ENCODE measurements around the gene SLC26A6.

SLC26A6 gene

GRCh38 chr3:48661501-48662144 is 26.4 kb upstream of the SLC26A6 start:
- no peak for DNase-seq

- no peak for DNase-seq
Measured at GRCh38 chr3:48660800-48661400, 25.6 kb upstream of the SLC26A6 start.

GRCh38 chr3:48656841-48657281 is 21.6 kb upstream of the SLC26A6 start:
- no peak for DNase-seq

DNA sequence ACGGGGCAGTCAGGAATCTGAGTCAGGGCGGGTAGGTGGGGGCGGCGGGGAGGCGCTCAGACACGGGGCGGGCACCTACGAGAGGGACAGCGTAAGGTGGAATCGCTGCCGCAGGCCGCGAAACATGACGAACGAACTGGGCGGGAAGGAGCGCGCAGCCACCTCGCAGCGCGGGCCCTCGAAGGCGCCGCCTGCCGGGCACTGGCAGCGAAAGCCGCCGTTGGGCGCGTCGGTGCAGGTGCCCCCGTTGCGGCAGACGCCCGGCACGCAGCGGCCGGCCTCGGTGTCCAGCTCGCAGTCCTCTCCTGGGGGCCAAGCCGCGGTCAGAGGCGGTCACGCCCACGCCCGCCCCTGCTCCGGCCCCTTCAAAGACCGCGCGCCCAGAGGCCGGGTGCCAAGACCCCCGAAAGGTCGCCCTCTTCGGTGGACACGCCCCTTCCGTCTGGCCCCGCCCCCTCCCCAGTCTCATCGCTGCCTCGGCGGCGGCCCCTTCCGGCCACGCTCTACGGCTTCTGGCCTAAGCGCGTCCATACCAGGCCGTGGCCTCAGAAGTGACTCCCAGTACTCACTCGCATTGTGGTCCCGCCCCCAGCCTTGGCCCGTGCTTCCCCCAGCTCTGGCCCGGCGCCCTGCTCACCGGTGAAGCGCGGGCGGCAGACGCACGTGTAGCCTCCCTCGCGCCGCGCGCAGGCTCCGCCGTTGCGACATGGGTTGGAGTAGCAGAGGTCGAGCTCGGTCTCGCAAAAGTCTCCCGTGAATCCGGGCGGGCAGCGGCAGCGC is 21.0 kb upstream of the SLC26A6 start:
- DNase-seq: no peak

- no peak for DNase-seq
Measured at GRCh38 chr3:48655606-48656005, 20.3 kb upstream of the SLC26A6 start.

- no peak for DNase-seq
Measured at GRCh38 chr3:48655063-48655462, 19.8 kb upstream of the SLC26A6 start.

DNA sequence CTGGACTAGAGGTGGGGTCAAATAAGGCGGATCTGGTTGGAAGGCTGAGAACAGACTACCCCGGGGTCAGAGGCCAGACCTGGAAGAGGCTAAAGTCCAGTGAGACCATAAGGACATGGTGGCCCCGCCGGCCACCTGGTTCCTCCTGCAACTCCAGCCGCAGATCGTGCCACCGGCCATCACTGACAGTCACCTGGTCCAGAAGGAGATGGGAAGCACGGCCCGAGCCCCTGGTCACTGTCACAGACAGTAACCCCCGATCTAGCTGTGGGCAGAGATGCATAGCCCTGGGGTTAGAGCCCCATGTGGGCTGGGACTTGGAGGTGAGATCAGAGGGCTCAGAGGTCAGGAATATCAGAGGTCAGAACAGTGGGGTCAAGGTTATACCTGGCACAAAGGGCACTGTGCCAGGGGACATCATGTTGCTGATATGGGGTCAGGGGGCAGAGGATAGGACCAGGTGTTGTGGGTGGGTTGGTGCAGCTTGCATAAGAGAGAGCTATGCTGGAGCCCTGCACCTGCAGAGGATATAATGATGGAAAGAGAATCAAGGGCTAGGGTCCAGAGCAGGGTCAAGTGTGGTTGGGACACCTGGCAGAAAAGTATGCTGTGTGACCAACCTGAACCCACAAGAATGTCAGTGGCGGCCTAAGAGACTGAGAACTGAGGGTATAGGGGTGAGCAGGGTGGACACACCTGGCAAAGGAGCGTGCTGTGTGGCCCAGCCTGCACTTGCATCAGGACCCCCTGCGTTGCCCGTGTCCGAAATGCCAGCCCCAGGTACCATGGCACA is 17.9 kb upstream of the SLC26A6 start:
- no peak for DNase-seq

- DNase-seq: no peak
Measured at GRCh38 chr3:48651771-48652170, 16.5 kb upstream of the SLC26A6 start.

DNA sequence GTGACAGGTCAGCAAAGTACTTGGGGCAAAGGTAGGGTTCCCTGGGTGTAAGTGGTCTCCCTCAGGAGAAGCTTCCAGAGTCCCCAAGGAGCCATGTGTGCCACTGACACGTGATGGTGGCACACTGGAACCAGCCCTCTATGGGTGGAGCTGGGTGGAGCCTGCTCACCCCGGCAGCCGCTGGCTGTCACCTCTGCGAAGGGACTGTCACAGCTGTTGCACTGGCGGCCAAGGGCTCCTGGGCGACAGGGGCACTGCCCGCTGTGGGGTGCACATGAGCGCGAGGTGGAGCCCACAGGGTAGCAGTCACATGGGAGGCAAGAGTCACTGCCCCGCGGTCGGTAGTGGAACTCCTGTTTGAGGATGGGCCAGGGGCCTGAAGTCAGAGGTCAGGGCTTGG is 15.5 kb upstream of the SLC26A6 start:
- DNase-seq: no peak

- no peak for DNase-seq
Measured at GRCh38 chr3:48648188-48648850, 13.1 kb upstream of the SLC26A6 start.

GRCh38 chr3:48647714-48648113 is 12.5 kb upstream of the SLC26A6 start:
- no peak for DNase-seq

DNA sequence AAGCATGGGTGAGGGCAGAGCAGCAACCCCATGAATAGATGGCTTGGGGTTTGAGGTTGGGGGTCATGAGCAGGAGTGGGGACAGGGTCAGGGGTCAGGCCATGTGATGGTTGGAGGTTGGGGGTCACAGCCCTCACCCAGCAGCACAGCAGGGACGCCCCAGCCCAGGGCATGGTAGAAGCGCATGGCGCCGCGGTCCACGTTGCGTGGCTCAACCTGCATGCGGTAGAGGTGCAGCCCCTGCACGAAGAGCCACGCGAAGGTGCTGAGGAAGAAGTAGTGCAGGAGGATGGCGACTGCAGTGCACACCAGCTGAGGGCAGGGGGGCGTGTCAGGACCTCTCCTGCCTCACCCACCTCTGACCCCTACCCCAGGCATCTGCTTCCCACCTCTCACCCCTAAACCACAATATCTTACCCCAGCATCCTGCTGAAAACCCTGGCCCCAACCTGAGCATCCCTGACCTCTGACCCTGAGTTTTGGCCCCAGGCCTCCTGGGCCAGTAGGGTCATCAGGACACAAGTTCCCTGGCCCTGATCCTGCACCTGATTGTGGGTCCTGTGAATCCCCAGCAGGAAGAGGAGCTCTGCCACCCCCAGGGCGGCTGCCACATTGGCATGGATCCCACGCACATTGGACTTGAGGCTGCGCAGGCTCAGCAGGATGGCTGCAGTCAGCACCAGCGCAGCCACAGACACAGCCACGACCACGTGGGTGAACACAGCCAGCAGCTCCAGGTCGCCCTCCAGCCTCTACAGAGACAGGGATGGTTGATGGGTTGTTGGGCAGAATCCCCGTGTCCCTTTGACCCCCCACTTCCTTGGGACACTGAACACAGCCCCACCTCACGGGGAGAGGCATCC is 9.9 kb upstream of the SLC26A6 start:
- DNase-seq: no peak

DNA sequence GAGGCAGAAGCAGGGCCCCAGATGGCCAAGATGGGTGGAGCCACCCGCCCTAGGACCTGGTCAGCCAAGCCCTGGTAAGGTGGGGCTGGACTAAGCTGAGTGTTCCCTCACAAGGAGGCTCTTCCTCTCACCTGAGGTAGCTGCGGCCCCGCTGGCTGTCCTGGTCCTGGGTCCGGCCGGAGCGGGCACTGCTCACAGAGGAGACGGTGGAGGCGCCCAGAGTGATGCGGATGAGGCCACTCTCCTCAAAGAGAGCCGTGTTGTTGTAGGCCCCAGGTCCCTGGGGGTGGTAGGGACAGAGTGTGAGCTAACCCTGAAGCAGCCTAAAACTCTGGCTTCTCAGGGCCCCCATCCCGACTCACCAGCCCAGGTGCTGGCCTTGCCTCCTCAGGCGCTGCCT is 7.3 kb upstream of the SLC26A6 start:
- DNase-seq: no peak

- DNase-seq: no peak
Measured at GRCh38 chr3:48641396-48641795, 6.1 kb upstream of the SLC26A6 start.

- DNase-seq: no peak
Measured at GRCh38 chr3:48639944-48640606, 4.8 kb upstream of the SLC26A6 start.

DNA sequence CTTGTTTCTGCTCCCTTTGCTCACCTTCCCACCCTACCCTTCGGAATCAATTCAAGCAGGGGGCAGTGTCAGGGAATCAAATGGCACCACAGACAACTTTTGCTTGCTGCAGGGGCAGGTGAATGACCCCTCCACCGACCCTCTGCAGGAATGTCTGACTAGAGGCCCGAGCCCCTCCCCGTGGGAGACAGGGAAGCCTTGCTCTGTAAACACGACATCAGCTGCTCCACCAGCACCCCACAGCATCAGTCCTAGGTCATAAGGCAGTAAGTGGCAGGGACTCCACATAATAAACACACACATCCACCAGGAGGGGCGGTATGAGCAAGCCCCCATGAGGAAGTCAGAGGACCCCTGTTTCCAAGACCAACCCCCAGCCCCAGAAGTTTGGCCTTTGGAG is 2.0 kb upstream of the SLC26A6 start:
- no peak for DNase-seq

DNA sequence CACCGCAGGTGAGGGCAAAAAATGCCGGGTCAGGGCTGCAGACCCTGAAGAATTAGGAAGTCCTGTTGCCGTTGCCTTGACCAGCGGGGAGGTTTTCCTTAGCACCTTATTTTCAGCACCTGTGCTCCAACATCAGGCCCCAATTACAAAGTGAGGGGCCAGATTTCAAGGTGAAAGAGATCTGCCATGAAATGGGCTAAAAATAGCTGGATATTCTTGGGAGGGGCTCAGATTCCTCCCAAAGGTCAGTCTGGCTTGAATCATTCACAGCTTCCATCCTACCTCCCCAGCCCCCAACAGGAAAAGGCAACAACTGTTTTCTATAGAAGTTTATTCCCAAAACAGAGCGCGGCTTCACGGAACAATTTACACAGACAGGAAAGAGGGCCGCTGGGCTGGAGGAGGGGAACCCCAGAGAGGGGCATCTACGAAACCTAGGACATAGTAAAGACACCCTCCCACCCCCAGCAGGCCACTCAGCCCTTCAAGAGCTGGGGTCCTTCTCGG is 941 bp upstream of the SLC26A6 start:
- DNase-seq: no peak

DNA sequence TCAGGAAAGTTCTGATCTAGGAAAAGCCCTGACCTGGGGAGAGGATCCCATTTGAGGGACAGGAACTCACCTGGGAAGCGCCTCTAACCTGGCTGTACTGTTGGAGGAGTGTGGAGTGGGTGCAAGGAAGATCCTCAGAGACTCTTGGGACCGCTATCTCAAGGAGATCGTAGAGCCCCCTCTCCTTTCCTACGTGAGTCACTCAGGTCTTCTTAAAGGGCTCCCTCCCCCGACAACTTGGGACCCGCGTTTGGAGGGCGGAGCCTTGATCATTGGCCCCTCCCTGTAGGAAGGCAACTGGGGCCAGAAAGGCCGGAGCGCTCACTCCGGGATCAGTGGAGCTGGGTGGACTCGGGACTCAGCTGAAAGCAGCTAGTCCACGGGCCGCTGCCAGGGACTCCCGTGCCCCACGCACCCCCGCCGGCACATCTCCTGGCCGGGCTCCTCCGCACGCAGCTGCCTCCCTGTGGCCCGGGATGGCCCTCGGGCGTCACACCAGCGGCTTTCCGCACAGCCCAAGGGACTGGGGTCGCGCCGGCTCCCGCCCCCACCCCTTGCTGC is 520 bp downstream of the SLC26A6 start:
- DNase-seq: no peak

DNA sequence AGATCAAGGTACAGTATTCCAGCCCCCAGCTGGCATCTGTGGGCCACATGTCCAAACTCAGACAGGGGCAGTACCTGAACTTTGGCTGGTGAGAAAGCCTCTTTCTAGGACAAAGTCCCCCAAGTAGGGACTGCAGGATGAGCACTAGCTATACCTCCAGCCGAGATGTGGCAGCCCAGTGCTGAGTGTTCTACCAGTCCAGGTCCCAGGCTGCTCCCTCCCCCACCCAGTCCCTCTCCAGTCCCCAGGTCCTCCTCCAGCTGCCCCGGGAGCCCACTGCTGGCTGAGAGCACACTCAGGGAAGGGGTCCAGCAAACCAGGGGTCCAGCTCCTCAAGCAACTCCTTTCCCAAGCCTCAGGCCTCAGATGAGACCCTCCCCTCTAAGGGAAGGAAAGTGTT is 1.5 kb downstream of the SLC26A6 start:
- DNase-seq: no peak

DNA sequence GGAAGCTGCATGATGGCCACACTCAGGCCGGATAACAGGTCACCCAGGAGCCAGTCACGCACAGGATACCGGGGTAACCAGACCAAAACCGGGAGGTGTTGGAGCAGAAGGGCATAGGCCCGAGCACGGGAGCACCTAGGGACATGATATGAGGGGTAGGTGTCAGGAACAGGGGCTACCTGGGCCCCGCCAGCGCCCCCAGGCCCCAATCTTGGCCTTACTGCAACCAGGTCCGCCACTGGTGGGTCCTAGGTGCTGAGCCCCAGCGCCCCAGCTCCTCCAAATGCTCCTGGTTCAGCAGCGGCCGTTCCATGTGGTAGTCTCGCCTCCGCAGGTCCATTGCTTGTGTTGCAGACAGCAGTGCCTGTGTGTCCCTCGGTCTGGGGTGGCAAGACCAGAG is 2.0 kb downstream of the SLC26A6 start:
- DNase-seq: no peak
